Naive thymus-derived CD4-positive, alpha-beta T cell (primary cell): ENCODE results near the gene PGC. TPM values are rescaled to one million over a fixed set of nuclear protein-coding genes. Genes with fewer than 3 reads are reported as not detected.

ENCODE experiments used
- ATAC-seq: fragments of 150-1000 bp; cut with Tn5 transposase; 2 replicates; pipeline ENCODE4 v1.10.0; 2021; ENCODE audit warnings: mild to moderate bottlenecking, moderate library complexity
- CTCF ChIA-PET: fragments of 350-600 bp; sonication (Branson Sonifier 250); formaldehyde crosslinking; loops from one replicate; lab custom pipeline; 2021; ENCODE audit warnings: antibody characterized with exemption; lab: Charles Lee
- POLR2A ChIA-PET: fragments of 350-600 bp; sonication (Branson Sonifier 250); formaldehyde crosslinking; loops from one replicate; lab custom pipeline; 2021; ENCODE audit warnings: antibody characterized with exemption, inconsistent platforms; lab: Charles Lee
- DNase-seq, 9 donors: peaks; one replicate each; pipeline versions ENCODE4 v3.0.0 to v3.0.0-alpha.2; 2020 to 2022; ENCODE audit warnings: mixed read lengths in 1 of 9
- H3K27ac ChIP-seq: one replicate; pipeline ENCODE4 v1.7.0; 2013; ENCODE audit warnings: mild to moderate bottlenecking, low read depth, low read length, moderate library complexity
- H3K27me3 ChIP-seq, 2 donors: one replicate each; pipeline ENCODE4 v1.7.0; 2013; ENCODE audit warnings: low read length in 2 of 2, mild to moderate bottlenecking in 2 of 2, moderate library complexity in 2 of 2; ENCODE audit not compliant: control insufficient read depth in 2 of 2, insufficient read depth in 2 of 2
- H3K36me3 ChIP-seq, 3 experiments: 1 replicate in 2 of 3; 2 replicates in 1 of 3; pipeline ENCODE4 v1.7.0; 2013; ENCODE audit warnings: low read length in 3 of 3, mild to moderate bottlenecking in 3 of 3, moderate library complexity in 1 of 3; ENCODE audit not compliant: insufficient read depth in 3 of 3, control insufficient read depth in 2 of 3
- H3K4me1 ChIP-seq, 2 donors: one replicate each; pipeline ENCODE4 v1.7.0; 2013; ENCODE audit warnings: low read length in 2 of 2, mild to moderate bottlenecking in 2 of 2, moderate library complexity in 1 of 2; ENCODE audit not compliant: control insufficient read depth in 2 of 2, insufficient read depth in 2 of 2
- H3K4me3 ChIP-seq: 2 replicates; pipeline ENCODE4 v1.7.0; 2013; ENCODE audit warnings: mild to moderate bottlenecking, low read length
- H3K9me3 ChIP-seq, 3 experiments: 1 replicate in 2 of 3; 2 replicates in 1 of 3; pipeline ENCODE4 v1.7.0; 2013; ENCODE audit warnings: low read length in 3 of 3; ENCODE audit not compliant: control insufficient read depth in 2 of 3
- H3K27ac Mint-ChIP-seq, 9 donors: one replicate each; pipeline ENCODE4 v1.8.0; 2020 to 2022; ENCODE audit warnings: mixed read lengths in 9 of 9, mild to moderate bottlenecking in 8 of 9, moderate library complexity in 5 of 9, inconsistent platforms in 2 of 9
- H3K27me3 Mint-ChIP-seq, 5 donors: one replicate each; pipeline ENCODE4 v1.8.0; 2021 to 2022; ENCODE audit warnings: mixed read lengths in 5 of 5, mild to moderate bottlenecking in 1 of 5
- H3K36me3 Mint-ChIP-seq, 5 donors: one replicate each; pipeline ENCODE4 v1.8.0; 2020 to 2022; ENCODE audit warnings: mixed read lengths in 5 of 5, mild to moderate bottlenecking in 3 of 5, inconsistent platforms in 1 of 5
- H3K4me1 Mint-ChIP-seq, 7 donors: one replicate each; pipeline ENCODE4 v1.8.0; 2020 to 2022; ENCODE audit warnings: mixed read lengths in 7 of 7, mild to moderate bottlenecking in 3 of 7, inconsistent platforms in 1 of 7
- H3K4me3 Mint-ChIP-seq, 10 donors: one replicate each; pipeline ENCODE4 v1.8.0; 2020 to 2022; ENCODE audit warnings: mild to moderate bottlenecking in 10 of 10, mixed read lengths in 10 of 10, moderate library complexity in 6 of 10, inconsistent platforms in 2 of 10
- H3K9me3 Mint-ChIP-seq, 11 donors: one replicate each; pipeline ENCODE4 v1.8.0; 2020 to 2022; ENCODE audit warnings: mixed read lengths in 11 of 11, mild to moderate bottlenecking in 4 of 11, inconsistent platforms in 1 of 11, moderate library complexity in 1 of 11
- intact Hi-C, 2 donors: fragments of 100-400 bp; cut with micrococcal nuclease; formaldehyde crosslinking; loops; one replicate each; pipeline ENCODE4 v1.15.1; 2023
- polyA plus RNA-seq, 2 donors: library from polyadenylated mRNA; unstranded; fragments of 300-500 nt; fragmentation: Illumina TruSeq; gene quantifications; one replicate each; pipeline ENCODE4 v1.2.3, GENCODE V29; 2021
- total RNA-seq, 6 experiments: library from RNA in 5 of 6; stranded (reverse) in 5 of 6; gene quantifications; 1 replicate in 5 of 6; 2 replicates in 1 of 6; pipeline ENCODE4 v1.2.3 and lab custom pipeline; 2021 to 2026

Gene PGC
- total and polyA plus RNA-seq, 7 experiments from 2014 or later, result not detected

DNA sequence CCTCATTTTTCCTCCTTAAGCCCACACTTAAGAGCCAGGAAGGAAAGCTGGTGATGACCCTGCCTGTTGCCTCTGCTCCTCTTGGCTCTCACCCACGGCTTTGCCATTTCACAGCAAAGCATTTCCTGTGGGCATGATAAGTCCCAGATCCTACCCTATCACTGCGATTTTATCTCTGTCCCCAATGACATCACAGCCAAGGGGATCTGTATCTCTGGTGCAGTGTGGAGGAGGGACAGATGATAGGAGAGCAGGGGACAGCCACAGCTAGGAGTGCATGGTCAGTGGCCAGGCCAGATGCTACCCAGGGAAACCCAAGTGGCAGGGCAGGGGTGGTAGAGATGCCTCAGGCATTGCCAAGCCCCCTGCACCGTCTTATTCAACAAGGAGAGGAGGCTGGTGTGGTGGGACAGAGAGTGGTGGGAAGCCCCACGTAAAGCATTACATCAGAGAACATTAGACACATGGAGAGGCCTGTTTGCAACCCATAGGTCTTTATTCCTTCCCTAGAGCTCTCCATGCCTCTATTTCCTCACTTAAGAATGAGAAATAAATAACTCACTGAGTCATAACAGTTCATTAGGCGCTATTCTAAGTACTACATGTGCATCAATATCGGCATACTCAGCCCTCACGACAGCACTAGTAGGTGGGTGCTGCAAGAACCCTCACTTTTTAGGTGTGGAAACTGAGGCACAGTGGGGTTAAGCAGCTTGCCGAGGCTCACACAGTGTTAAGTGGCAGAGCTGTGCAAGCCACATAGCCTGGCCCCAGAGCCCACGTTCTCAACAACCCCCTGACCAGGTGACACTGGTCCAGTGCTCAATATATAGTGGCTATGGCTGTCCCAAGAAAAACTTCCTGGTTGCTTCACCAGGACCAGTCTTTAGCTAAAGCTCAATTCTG, 16.4 kb downstream of the PGC start:
- DNase-seq (no peak), ATAC-seq (no peak)
- ChIA-PET POLR2A (no interaction called here), CTCF (no interaction called here)
- Mint-ChIP-seq H3K27ac (peak overlapping the region in 4 of 9 donors; percentile 7 to 46 (median 42)), H3K4me3 (peak overlapping the region in 2 of 10 donors; percentile 20 to 31), H3K4me1 (peaks cover 19 to 61% (median 40%) of the 10 kb centered on the region in 7 donors), H3K9me3 (no peaks in the 10 kb centered on the region), H3K27me3 (no peaks in the 10 kb centered on the region), H3K36me3 (no peaks in the 10 kb centered on the region)
- intact Hi-C loops, result loop anchor here in 1 of 2 donors (10.0 kb wide), 2 partner anchors 1324 to 1494 kb away; partner anchors contain the start of genes CUL7, DNPH1, KLC4 and MRPL2
- Histone ChIP-seq H3K9me3 (no peaks in the 10 kb centered on the region), H3K27me3 (no peaks in the 10 kb centered on the region), H3K27ac (no peak overlapping the region), H3K4me1 (peaks cover 36 to 52% of the 10 kb centered on the region in 2 donors), H3K36me3 (peaks cover 0 to 4% (median 0%) of the 10 kb centered on the region in 3 experiments), H3K4me3 (no peak overlapping the region)

DNA sequence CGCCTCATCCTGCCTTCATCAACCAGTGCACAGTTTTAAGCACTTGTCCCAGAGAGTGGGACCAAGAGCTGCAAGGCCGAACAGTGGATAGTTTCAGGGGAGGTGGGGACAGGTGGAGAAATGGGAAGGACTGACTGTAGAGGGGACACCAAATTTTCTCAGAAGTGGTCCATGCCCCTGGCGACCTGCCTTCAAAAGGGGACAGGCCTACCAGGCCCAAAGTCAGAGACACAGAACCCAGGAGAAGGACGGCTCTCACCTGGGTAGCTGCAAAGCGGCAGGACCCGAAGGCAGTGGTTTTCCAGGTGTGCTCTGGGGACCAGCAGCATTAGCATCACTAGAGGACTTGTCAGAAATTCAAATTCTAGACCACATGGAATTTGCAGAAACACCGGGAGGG, 17.6 kb downstream of the PGC start:
- no peak overlapping the region for H3K27ac ChIP-seq

GRCh38 chr6:41728954-41729353, 18.2 kb downstream of the PGC start:
- Histone ChIP-seq H3K4me3 (no peak overlapping the region), H3K4me1 (peaks cover 32 to 49% of the 10 kb centered on the region in 2 donors), H3K9me3 (no peaks in the 10 kb centered on the region), H3K27ac (no peak overlapping the region), H3K27me3 (no peaks in the 10 kb centered on the region), H3K36me3 (no peaks in the 10 kb centered on the region)
- intact Hi-C loops, result no loop called here
- ChIA-PET CTCF (no interaction called here), POLR2A (no interaction called here)
- peak overlapping the region in 2 of 9 donors; percentile 13 to 45 for H3K27ac Mint-ChIP-seq
- no peaks in the 10 kb centered on the region for H3K27me3 Mint-ChIP-seq
- peaks cover 23 to 71% (median 43%) of the 10 kb centered on the region in 7 donors for H3K4me1 Mint-ChIP-seq
- DNase-seq (no peak), ATAC-seq (no peak)
- no peaks in the 10 kb centered on the region for H3K36me3 Mint-ChIP-seq
- H3K9me3 Mint-ChIP-seq, result no peaks in the 10 kb centered on the region
- peak overlapping the region in 2 of 10 donors; percentile 1 to 49 for H3K4me3 Mint-ChIP-seq

More for the DNA sequence above, 17.6 kb downstream of the PGC start:
- H3K27me3 Mint-ChIP-seq, result no peaks in the 10 kb centered on the region
- H3K4me1 Mint-ChIP-seq, result peaks cover 19 to 67% (median 40%) of the 10 kb centered on the region in 7 donors
- Histone ChIP-seq H3K9me3 (no peaks in the 10 kb centered on the region), H3K4me3 (no peak overlapping the region), H3K27me3 (no peaks in the 10 kb centered on the region), H3K36me3 (peaks cover 0 to 1% (median 0%) of the 10 kb centered on the region in 3 experiments), H3K4me1 (peaks cover 33 to 50% of the 10 kb centered on the region in 2 donors)
- DNase-seq (no peak), ATAC-seq (no peak)
- H3K4me3 Mint-ChIP-seq, result peak overlapping the region in 1 of 10 donors; percentile 49
- no peaks in the 10 kb centered on the region for H3K9me3 Mint-ChIP-seq
- POLR2A ChIA-PET, result no interaction called here
- H3K27ac Mint-ChIP-seq, result no peak overlapping the region
- CTCF ChIA-PET, result no interaction called here
- H3K36me3 Mint-ChIP-seq, result no peaks in the 10 kb centered on the region
- intact Hi-C loops, result loop anchor here in 1 of 2 donors (10.0 kb wide), 2 partner anchors 1325 to 1495 kb away; partner anchors contain the start of genes CUL7, DNPH1, KLC4 and MRPL2

GRCh38 chr6:41728073-41728936, 18.9 kb downstream of the PGC start:
- peaks cover 25 to 43% of the 10 kb centered on the region in 2 donors for H3K4me1 ChIP-seq
- H3K4me1 Mint-ChIP-seq, result peaks cover 27 to 75% (median 37%) of the 10 kb centered on the region in 7 donors
- ChIA-PET POLR2A (no interaction called here), CTCF (no interaction called here)
- H3K36me3 Mint-ChIP-seq, result no peaks in the 10 kb centered on the region
- ATAC-seq, result no peak
- no peaks in the 10 kb centered on the region for H3K9me3 Mint-ChIP-seq
- no peaks in the 10 kb centered on the region for H3K36me3 ChIP-seq
- no peaks in the 10 kb centered on the region for H3K9me3 ChIP-seq
- no peak overlapping the region for H3K27ac ChIP-seq
- H3K4me3 Mint-ChIP-seq, result peak overlapping the region in 1 of 10 donors; percentile 49
- no peaks in the 10 kb centered on the region for H3K27me3 ChIP-seq
- no peak for DNase-seq
- H3K27ac Mint-ChIP-seq, result no peak overlapping the region
- no peak overlapping the region for H3K4me3 ChIP-seq
- intact Hi-C loops, result no loop called here
- no peaks in the 10 kb centered on the region for H3K27me3 Mint-ChIP-seq

DNA sequence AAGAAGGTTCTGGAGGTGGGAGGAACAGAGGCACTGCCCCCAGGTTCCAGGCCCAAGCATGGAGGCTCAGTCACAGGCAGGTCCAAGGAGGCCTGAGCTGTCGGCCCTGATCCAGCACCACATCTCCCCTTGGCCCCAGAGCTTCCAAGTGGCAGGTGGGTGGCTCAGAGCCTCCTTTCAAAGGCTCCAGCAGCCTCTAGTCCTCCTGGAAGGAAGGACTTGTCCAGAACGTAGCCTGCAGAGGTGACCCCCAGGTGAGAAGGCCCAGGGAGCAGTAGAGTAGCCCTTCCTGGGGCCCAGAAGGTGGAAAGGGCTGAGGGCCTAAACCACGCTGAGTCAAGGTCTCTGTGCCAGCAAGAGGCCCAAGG, 19.5 kb downstream of the PGC start:
- Histone ChIP-seq H3K4me1 (peaks cover 19 to 36% of the 10 kb centered on the region in 2 donors), H3K36me3 (no peaks in the 10 kb centered on the region), H3K9me3 (no peaks in the 10 kb centered on the region), H3K27ac (no peak overlapping the region), H3K4me3 (no peak overlapping the region), H3K27me3 (no peaks in the 10 kb centered on the region)
- intact Hi-C loops, result no loop called here
- Mint-ChIP-seq H3K4me1 (peaks cover 23 to 70% (median 34%) of the 10 kb centered on the region in 7 donors), H3K9me3 (no peaks in the 10 kb centered on the region), H3K36me3 (no peaks in the 10 kb centered on the region), H3K27ac (peak overlapping the region in 1 of 9 donors; percentile 49), H3K4me3 (peak overlapping the region in 1 of 10 donors; percentile 80), H3K27me3 (no peaks in the 10 kb centered on the region)
- POLR2A ChIA-PET, result no interaction called here
- no peak for ATAC-seq
- CTCF ChIA-PET, result no interaction called here
- no peak for DNase-seq

DNA sequence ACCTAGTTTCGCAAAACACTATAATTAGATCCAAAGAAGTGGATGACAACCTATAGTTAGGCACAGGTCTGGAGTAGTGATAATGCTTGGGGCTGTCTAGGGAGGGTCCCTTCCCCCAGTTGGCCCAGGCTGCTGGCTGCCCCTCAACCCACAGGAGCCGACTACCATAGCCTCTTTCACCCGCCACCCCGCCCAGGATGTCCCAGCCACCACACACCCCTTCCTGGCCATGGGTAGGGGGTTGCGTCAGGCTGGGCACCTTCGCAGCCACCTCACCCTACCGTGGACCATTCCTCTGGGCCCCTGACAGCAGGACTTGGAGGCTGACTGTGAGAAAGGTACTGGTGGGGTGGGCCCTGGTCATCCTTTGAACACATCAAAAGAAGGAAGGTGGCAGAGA, 20.3 kb downstream of the PGC start:
- ATAC-seq, result no peak
- intact Hi-C loops, result no loop called here
- DNase-seq, result no peak
- Histone ChIP-seq H3K36me3 (no peaks in the 10 kb centered on the region), H3K4me1 (peaks cover 15 to 28% of the 10 kb centered on the region in 2 donors), H3K27me3 (no peaks in the 10 kb centered on the region), H3K27ac (no peak overlapping the region), H3K9me3 (no peaks in the 10 kb centered on the region), H3K4me3 (no peak overlapping the region)
- no peaks in the 10 kb centered on the region for H3K27me3 Mint-ChIP-seq
- H3K4me1 Mint-ChIP-seq, result peaks cover 18 to 65% (median 29%) of the 10 kb centered on the region in 7 donors
- peak overlapping the region in 1 of 10 donors; percentile 80 for H3K4me3 Mint-ChIP-seq
- H3K9me3 Mint-ChIP-seq, result no peaks in the 10 kb centered on the region
- H3K27ac Mint-ChIP-seq, result peak overlapping the region in 1 of 9 donors; percentile 33
- no peaks in the 10 kb centered on the region for H3K36me3 Mint-ChIP-seq
- CTCF ChIA-PET, result no interaction called here
- POLR2A ChIA-PET, result no interaction called here
